ENCODE data around the gene KRT8.
"Not testable (repeated sequence)": the region's sequence is repeated elsewhere in the genome, so short reads cannot be mapped to it uniquely, and the experiment has no call there.

Gene KRT8

GRCh38 chr12:52873832-52874572 lies 30.9 kb downstream of the KRT8 start:
- DNase-seq, result peak; percentile 9 to 43 (median 32)

- DNase-seq, result no peak
These were observed 31.4 kb downstream of the KRT8 start for GRCh38 chr12:52873513-52873831.

- DNase-seq, result no peak
These were observed 32.1 kb downstream of the KRT8 start for GRCh38 chr12:52872644-52873389.

GRCh38 chr12:52871291-52872039 lies 33.4 kb downstream of the KRT8 start:
- DNase-seq, result peak in 1 of 5 experiments; percentile 6

GRCh38 chr12:52870361-52871290 lies 34.2 kb downstream of the KRT8 start:
- DNase-seq, result peak; percentile 43 to 70 (median 64)

- peak in 2 of 5 experiments; percentile 29 to 41 for DNase-seq
These were observed 37.2 kb downstream of the KRT8 start for GRCh38 chr12:52867642-52868041.

- no peak for DNase-seq
These were observed 37.7 kb downstream of the KRT8 start for GRCh38 chr12:52867152-52867551.

- peak in 1 of 5 experiments; percentile 26 for DNase-seq
These were observed 39.6 kb downstream of the KRT8 start for GRCh38 chr12:52865090-52865944.

GRCh38 chr12:52862023-52862422 lies 42.9 kb downstream of the KRT8 start:
- DNase-seq, result no peak

GRCh38 chr12:52861511-52861910 lies 43.4 kb downstream of the KRT8 start:
- no peak for DNase-seq

- DNase-seq, result no peak
These were observed 44.6 kb downstream of the KRT8 start for GRCh38 chr12:52860102-52860823.

GRCh38 chr12:52857500-52857899 lies 47.4 kb downstream of the KRT8 start:
- DNase-seq, result no peak

- no peak for DNase-seq
These were observed 48.1 kb downstream of the KRT8 start for GRCh38 chr12:52856787-52857186.

GRCh38 chr12:52856077-52856476 lies 48.8 kb downstream of the KRT8 start:
- DNase-seq, result not testable (repeated sequence)

- no peak for DNase-seq
These were observed 53.1 kb downstream of the KRT8 start for GRCh38 chr12:52851787-52852186.

GRCh38 chr12:52850681-52851080 lies 54.2 kb downstream of the KRT8 start:
- no peak for DNase-seq

GRCh38 chr12:52849511-52849910 lies 55.4 kb downstream of the KRT8 start:
- no peak for DNase-seq

- DNase-seq, result no peak
These were observed 56.1 kb downstream of the KRT8 start, which contains the start of gene KRT78 for GRCh38 chr12:52848661-52849255. Gene KRT78 (minus strand): TSS chr12:52848994. CDS start chr12:52848930, 64 bp downstream.

- no peak for DNase-seq
These were observed 57.4 kb downstream of the KRT8 start for GRCh38 chr12:52847335-52848102.
